ENCODE data around the gene HPCAL1.
"Not testable (repeated sequence)": the region's sequence is repeated elsewhere in the genome, so short reads cannot be mapped to it uniquely, and the experiment has no call there.

The HPCAL1 gene

DNA sequence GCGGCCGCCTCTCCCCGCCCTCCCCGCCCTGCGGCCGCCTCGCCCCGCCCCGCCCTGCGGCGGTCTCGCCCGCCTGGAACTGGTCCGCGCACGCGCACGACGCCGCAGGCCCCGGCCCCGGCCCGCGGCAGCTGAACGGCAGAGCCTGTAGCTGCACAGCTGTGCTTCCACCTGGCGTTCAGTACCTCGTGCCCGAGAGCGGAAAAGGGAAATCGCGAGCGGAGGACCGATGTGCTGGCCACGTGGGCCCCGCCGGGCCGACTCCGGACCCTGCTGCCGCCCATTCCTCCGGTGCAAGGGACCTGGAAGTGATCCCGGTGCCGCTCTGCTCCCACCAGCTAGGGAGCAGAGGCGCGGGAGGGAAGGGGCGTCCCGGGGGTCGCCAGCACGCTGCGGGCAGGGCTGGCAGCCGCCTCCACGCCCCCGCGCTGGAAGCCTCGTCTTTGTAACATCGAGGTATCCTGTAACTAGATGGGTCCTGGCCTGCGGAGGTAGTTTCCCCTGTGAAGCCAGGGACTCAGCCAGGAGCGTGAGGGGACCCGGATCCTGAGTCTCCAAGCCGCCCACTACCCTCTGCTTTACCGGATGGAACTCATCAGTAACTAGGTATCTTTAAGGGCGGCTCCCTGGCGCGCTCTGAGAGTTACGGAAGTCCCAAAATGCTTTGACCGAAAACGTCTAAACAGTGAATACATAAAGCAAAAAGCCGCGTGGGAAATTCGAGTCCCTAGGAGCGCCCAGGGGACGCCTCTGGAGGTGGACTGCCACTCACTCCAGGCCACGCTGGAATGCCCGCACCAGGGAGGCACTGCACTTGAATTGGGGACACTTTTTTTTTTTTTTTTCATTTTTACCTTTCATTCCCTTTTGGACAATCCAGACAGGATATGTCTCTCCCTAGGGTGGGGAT lies 146.1 kb downstream of the HPCAL1 start:
- peak; percentile 91 for DNase-seq

DNA sequence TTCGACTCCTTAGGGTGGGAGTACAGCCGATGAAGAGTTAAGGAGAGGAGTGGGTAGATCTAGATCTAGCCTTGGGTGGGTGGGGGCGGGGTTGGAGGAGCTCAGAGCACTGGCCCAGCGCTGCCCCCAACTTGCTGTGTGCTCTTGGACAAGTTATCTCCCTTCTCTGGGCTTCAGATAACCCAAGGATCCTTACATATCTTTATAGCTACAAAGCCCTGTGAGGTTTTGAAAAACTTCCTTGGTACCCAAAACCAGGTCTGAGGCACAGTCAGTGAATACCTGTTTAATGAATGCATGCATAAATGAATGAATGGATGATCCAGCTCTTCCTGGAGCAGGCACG lies 146.8 kb downstream of the HPCAL1 start:
- no peak for DNase-seq

DNA sequence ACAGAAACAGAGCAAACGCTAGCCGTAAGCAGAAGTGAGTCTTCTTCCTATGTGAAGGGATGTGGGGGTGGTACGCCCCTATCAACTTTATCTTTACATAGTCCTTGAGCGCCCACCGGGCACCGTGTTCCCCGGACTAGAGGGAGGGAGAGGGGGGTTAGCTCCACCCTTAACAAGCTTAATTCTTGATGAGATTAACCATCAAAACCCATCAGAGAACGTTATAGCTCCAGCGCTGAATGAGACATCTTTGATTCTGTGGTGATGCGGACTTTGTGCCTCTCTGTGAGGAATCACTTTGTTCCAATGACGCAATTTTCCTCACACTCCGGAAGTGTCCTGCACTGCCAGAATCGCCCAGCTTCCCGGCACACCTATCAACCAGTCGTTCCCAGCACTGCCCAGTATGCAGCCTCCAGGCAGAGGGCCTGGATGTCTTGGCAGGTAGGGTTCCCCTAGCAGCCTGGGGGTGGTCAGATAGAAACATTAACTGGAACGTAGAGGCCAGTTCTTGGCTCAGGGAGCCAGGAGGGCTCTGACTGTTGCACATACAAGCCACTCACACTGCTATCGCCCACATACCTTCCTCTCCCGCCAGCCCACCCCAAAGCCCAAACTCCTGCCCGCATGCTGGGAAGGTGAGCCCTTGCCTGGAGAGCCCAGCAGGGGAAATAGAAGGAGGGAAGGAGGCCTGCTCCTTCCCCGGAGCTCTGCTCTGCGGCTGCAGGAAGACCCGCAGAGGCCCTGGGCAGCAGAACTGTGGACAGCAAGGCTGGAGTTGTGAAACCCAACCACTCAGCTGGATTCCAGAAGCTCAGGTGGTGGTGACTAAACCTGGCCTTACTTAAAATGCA lies 147.4 kb downstream of the HPCAL1 start:
- no peak for DNase-seq

DNA sequence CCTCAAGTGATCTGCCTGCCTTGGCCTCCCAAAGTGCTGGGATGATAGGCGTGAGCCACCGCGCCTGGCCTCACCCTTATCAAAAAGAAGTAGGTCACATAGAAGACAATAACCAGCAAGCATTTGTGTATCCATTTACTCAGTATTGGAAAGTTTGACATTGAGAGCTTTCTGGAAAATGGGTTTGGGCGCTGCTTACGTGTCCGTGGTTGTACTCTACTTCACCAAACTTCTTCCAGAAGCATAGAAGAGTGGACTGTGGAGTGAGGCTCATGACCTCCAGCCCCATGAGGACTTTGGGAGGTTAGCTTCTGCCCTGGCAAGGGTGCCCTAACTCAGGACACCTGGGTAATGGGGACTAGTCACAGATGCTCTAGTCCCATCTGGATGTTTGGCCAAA lies 149.1 kb downstream of the HPCAL1 start:
- no peak for DNase-seq

DNA sequence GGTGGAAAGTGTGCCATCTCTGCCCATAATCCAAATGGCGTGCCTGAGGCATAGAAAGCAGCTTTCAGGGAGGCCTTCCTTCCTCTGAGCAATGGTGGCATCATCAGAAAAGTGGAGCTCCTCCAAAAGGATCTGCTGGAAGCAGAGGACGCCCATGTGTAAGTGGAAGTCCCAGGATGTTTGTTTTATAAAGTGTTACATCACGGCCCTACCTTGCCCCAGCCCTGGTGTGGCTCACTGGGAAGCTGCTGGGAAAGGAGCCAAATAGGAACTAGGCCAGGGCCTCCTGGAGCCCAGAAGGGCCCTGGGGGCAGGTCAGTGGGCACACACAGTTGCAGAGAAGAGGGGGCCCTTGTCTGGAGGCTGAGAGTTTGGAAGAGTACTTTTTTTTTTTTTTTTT lies 149.6 kb downstream of the HPCAL1 start:
- DNase-seq = no peak

DNA sequence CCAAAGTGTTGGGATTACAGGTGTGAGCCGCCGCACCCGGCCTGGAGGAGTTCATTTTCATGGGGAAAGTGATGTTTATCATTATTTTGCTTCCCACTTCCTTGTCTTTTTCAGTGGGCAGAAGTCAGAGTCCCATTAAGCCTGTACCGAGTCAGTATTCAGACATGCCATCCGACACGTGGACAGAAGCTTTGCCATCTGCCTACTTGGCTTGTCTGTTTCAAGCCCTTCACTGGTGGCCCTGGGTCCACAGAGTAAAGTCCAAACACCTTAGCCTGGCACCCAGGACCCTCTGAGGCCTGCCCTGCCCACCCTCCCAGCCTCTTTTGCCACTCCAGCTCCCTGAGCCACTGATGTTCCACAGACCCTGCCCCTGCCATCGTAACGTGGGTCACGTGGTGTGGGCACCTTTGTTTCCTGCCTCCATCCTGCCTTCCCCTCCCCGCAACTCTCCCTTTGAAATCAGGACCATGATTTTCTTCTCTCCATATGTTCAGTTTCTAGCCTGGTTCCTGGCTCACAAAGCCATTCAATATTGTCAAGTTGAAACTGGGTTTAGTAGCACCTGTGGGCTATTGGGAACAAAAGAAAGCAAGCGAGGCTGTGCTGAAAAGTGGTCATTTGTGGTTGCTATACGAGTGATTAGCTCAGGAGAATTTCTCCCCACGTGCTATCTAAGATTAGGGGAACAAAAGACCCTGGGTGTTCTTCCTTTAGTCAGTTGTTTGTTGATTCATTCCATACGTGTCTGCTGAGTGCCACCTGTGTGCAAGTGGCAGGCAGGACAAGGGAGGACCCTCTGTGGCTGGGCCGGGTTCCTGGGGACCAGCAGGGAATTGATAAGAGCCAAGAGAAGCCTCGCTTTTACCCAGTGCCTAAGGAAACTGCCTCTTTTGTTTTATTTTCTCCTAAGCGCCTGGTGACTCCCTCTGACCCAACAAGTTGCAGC lies 150.5 kb downstream of the HPCAL1 start:
- no peak for DNase-seq

DNA sequence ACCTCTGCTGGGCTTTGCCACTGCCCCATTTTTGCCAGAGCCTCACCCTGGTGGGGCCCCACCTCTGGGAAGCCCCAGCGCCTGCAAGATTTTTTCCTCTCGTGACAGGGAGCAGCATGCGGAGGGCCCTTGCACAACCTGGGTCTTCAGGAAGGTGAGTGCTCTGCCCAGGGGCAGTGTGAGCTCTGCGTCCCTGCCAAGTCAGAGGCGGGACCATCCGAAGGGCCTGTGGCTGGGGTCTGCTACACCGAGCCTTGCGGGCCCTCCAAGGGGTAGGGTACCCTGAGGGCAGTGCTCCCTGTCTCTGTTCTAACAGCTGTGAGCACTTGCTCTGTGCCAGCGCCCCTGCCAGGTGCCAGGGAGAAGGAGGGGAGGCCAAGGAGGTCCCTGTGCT lies 151.2 kb downstream of the HPCAL1 start:
- no peak for DNase-seq

DNA sequence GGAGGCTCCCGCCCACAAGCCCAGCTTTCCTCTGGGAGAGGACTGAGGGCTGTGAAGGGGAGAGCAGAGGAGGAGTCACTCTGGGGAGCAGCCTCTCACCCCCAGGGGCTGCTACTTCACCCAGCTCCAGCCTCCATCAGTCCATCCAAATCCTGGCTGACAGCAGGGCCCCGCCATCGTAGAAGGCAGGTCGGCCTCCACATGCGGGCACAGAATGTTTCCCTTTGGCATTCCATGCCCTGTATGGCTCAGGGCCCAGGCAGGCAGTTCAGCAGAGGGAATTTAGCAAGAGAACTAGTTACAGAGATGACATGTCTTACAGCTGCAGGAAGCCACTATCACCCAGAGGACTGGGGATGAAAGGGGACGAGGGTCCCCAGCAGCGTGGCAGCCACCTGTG lies 151.8 kb downstream of the HPCAL1 start:
- no peak for DNase-seq

DNA sequence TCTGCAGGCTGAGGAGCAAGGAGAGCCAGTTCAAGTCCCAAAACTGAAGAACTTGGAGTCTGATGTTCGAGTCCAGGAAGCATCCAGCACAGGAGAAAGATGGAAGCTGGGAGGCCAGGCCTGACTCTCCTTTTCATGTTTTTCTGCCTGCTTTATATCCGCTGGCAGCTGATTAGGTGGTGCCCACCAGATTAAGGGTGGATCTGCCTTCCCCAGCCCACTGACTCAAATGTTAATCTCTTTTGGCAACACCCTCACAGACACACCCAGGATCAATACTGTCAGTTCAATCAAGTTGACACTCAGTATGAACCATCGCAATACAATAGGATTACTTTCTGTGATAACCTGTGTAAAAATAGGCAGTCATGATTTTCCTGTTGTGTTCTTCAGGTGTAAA lies 154.5 kb downstream of the HPCAL1 start:
- DNase-seq = not testable (repeated sequence)

DNA sequence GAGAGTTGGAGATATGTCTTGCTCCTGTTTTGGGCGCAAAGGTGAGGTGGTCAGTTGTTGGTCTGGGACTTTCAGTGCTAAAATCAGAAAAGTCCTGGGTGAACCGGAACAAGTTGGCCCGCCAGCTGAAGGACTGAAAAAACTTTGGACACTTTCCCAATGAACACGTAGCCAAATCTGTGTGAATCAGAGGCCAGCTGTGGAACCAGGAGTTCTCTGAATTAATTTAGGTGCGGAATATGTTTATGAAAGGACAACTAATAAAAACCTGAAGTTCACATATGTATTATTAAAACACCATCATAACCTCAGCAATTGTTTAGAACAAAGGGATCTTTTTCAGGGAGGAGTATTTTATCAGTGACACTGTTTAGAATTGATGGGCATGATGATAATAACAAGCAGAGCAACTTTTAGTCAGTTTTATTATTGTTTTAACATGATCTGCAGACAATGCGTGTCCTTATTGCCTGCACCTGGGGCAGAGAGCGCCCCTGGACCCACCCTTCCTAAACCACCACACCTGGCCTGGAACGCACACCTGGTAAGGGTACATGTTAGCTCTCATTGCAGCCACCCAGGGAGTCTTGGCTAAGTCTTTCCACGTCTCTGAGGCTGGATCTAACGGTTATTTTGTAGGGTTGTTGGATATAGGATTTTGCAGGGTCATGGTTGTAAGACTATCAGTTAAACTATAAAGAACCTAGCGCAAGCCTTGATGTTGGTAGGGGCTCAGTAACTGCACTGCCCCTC lies 155.3 kb downstream of the HPCAL1 start:
- no peak for DNase-seq

DNA sequence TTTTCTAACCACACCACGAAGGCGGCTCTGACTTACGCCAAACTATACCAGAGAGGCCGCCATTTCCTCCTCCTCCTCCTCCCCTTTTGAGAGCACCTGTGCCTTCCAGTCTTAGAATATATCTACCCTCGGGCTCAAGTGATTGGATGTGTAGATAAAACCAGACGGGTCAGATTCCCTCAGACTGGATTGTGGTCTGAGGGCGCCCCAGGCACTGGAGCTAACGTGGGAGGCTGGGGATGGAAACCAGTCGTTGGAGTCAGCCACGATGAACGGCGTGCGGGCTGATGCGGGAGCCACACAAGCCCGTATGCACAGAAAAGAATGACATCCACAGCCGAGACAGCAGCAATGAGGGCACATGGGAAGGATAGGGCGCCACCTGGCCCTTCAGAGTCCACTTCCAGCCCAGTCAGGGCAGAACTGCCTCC lies 157.7 kb downstream of the HPCAL1 start:
- DNase-seq = no peak

DNA sequence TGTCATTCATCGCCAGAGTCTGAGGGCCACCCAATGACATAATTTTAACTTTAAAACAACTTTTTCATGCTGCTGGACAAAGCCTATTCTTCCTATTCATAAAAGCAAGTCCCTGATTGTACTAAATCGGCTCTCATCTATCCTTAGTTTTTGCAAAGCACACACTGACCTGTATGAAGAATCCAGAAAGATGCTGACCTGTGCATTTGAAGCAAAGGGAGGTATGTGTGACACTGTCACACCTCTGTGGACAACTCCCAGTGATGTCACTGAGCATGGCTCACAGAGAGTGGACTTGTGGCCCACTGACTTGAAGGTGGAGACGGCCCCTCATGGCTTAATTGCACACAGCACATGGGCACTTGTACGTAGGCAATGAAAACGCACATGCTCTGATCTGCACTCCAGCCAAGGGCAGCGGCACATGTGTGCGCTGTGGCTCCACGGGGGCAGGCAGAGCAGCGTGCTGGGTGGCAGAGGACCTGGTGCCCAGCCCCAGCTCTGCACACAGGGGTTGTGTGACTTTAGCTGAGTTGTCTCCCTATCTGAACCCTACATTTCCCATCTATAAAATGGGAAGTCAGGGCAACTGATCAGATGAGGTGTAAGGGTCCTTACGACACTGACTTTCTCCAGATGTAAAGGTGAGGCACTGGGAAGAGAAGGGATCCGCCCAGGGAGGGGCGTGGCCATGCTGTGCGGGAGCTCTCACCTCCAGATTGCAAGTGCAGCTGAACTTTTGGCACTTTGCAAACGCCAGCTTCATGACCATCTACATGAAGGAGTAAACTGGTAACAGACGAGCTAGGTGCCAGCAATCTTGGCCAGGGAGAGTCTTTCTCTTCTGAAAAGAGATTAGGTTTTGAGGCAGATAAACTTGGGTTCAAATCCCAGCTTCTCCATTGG lies 159.7 kb downstream of the HPCAL1 start:
- DNase-seq = no peak

DNA sequence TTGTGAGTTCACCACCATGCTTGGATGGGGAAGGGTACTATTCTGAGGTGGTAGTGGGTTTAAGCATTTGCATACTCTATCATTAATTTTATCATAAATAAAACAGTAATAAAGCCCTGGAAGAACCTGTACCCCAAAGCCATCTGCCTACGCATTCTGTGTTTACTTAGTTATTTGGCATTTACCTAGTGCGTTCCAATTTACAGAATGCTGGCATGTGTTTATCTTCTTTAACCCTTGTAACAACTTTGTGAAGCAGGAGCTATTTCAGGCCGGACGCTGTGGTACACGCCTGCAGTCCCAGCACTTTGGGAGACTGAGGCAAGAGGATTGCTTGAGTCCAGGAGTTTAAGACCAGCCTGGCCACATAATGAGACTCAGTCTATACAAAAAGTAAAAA lies 163.2 kb downstream of the HPCAL1 start:
- DNase-seq = no peak

DNA sequence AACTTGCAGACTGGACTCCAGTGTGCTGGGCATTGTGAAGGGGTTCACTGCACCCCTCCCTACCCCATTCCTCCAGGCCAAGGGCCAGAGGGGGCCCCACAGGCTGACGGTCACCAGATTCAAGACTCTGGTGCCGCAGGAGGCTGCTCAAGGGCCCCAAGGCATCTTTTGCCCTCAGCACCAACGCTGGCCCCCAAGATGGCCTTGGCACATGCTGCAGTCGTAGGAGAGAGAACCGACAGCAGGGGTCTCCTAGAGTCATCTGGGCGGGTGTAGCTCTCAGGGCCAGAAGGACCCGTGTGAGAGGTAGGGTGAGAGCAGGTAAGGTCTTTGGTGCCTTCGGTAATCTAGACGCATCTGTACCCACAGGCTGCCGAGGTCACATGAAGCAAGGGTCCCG lies 164.1 kb downstream of the HPCAL1 start:
- DNase-seq = no peak

DNA sequence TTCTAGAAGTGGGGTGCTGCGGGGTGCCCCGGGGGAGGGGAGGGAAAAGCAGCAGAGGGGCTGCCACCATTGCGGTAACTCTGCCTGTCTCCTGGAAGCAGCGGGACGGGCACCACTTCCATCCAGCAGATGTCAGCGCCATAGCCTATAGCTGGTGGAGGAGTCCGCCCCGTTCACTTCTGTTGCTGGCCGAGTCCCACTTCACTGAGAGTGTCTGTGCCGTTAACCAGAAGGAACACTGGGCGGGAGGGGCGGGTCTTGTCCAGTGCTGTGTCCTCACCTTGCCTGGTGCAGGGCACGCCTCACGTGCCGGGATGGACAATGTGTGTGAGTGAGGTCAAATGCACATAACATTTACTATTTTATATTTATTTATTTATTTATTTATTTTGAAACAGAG lies 164.7 kb downstream of the HPCAL1 start:
- no peak for DNase-seq

DNA sequence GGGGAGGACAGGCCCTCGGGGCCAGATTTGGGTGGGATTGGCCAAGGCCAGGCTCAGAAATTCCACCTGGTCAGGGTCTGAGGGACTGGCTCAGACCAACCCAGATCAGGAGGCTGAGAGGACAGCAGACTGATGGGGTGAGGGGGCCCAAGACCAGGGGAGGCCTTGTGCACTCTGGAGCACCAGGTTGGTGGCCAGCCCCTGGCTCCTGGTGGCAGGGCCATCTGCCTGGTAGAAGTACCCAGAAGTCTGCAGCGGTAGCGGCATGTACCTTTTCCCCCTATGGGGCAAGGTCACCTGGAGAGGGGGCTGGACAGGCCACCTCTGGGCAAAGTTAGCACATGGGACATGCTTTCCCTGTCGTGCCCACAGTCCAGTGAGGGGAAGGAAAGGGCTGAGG lies 166.6 kb downstream of the HPCAL1 start:
- DNase-seq = no peak

DNA sequence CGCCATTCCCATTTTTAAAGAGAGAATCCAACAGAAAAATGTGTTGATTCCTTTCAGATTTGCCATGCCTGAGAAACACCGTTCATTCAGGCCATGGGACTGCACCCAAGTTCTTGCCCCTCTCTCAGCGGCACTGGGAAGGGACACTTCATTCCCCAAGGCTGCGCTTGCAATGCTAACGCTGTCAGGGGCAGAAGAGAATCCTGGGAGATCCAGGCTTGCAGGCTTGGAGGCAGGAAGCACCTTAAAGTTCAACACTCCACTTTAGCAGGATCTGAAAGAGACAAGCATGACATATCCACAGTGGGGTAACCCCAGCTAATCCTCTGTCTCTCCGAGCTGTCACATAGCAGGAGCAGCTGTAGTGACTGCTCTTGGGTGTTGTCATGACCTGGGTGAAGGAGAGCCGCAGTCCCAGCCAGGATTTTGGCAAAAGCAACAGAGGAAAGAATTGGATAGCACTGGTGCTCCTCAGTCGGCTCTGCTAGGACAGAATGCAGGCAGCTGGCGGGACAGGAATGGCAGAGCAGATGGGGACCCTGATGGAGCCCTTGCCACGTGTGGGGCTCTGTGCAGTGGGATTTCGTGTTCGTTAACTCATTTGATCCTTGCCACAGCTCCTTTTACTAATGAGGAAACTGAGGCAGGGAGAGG lies 167.4 kb downstream of the HPCAL1 start:
- peak; percentile 6 for DNase-seq

DNA sequence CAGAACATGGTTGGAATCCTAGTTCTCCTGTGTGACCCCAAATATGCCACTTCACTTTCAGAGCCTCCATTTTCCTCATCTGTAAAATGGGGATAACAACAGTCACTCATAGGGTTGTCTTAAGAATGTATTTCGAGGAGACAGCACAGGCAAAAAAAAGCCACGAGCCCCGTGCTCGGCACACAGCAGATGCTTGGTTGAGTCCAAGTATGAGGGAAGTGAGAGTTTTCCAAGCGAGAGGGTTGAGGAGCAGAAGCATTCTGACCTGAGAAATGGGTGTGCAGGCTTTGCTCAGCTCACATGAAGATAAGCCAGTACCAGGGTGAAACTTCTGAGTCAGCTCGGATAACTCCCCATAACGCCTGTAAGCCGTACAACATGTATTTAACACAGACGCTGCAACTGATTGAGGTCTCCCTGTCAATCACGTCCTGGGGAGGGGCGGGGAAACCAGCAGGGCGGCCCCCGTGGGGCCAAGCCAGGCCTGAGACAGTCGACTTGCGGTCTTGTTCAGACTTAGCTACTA lies 168.4 kb downstream of the HPCAL1 start:
- no peak for DNase-seq

DNA sequence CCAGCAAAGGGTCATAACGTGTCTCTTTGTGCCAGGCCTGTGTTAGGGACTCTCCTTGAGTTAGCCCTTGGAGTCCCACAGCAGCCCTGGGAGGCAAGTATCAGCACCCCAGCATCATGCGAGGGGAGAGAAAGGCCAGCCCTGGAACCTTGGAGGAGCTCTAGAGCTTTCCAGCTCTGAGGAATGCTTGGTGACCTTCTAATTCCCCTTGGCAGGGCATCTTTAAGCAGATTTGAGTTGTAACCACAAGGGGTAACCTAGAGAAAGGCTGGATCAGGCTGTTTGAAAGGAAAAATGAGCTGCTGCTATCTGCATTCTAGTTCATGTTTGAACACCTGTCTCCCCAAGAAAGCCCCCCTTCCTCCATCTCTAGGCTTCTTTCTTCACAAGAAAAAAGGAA lies 169.3 kb downstream of the HPCAL1 start:
- no peak for DNase-seq

DNA sequence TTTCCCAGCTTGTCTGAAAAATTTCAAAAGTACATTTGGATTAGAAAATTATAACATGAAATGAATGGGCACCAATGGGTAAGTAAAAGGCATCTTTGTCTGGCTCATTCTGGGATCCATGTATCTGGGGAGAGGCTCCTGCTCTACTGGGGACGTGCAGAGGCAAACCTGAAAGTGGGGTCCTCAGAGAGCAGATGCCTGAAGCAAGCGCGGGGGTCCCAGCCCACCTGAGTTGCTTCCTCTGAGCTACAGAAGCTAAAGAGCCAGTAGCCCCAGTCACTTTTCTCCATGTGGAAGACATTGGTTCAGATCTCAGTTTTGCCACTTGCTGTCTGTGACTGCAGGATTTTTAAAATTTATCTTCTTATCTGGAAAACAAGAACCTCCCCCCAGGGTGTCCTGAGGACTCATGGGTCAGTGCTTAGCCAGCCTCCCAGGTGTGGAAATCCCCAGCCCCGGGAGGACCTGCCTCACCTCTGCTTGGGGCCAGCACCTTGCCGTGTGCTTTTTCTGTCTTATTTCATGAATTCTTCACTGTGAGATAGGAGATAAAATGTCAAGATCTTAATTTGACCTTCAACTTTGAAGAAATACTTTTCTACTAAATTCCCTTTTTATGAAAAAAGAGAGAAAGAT lies 170.5 kb downstream of the HPCAL1 start:
- DNase-seq = no peak
